Right lobe of liver (tissue), 6 donors: ENCODE data around the gene KLHL6. TPM values are rescaled to one million over a fixed set of nuclear protein-coding genes. Genes with fewer than 3 reads are reported as not detected.

ENCODE experiments used
- ATAC-seq, 4 donors: fragments of 200-7000 bp; cut with Tn5 transposase; one replicate each; pipeline ENCODE4 v1.9.1; 2020; ENCODE audit warnings: mild to moderate bottlenecking in 4 of 4, moderate library complexity in 4 of 4
- DNase-seq, 3 donors: peaks; one replicate each; pipeline ENCODE4 v3.0.0-alpha.2; 2020
- H3K27ac ChIP-seq, 3 donors: fragments of 200-600 bp; one replicate each; pipeline ENCODE4 v1.8.0; 2022
- H3K27me3 ChIP-seq, 2 donors: fragments of 200-600 bp; one replicate each; pipeline ENCODE4 v1.8.0; 2022
- H3K36me3 ChIP-seq, 4 donors: fragments of 200-600 bp; sonication (generic) in 1 of 4; one replicate each; pipeline versions ENCODE4 v1.5.1 to v1.8.0; 2017 to 2022; ENCODE audit warnings: control low read depth in 1 of 4
- H3K4me1 ChIP-seq, 4 donors: fragments of 200-600 bp; sonication (generic) in 1 of 4; one replicate each; pipeline versions ENCODE4 v1.5.1 to v1.8.0; 2017 to 2022; ENCODE audit warnings: control low read depth in 1 of 4
- H3K4me3 ChIP-seq, 3 donors: fragments of 200-600 bp; one replicate each; pipeline ENCODE4 v1.8.0; 2022
- H3K9me3 ChIP-seq, 4 donors: fragments of 200-600 bp; sonication (generic) in 1 of 4; one replicate each; pipeline versions ENCODE4 v1.5.1 to v1.8.0; 2017 to 2022; ENCODE audit warnings: control low read depth in 1 of 4
- POLR2A ChIP-seq: fragments of 450-650 bp; IDR thresholded peaks from one replicate; pipeline ENCODE4 v1.6.1; 2017; ENCODE audit warnings: antibody characterized with exemption, mild to moderate bottlenecking
- WGBS: methylation state at CpG from one replicate; pipeline ENCODE4 v1.1.6; 2018; ENCODE audit warnings: low coverage, low lambda C conversion rate; ENCODE audit not compliant: insufficient coverage; ENCODE audit errors: missing lambda C conversion rate; 5-methylcytosine and 5-hydroxymethylcytosine counted together
- intact Hi-C, 2 donors: fragments of 100-400 bp; cut with DNase I; formaldehyde crosslinking; loops; one replicate each; pipeline versions ENCODE4 v1.11.2 to v1.14.1; 2022
- total RNA-seq, 6 experiments: library from RNA; depleted of rRNA in 2 of 6; stranded (reverse); fragments of >200 nt in 2 of 6; fragmentation: NEBNext Ultra II Directional in 3 of 6; extraction: Animal tissue kit (Norgen Biotek cat#: 25700) in 3 of 6; gene quantifications; one replicate each; pipeline versions ENCODE4 v1.1.0 to v1.2.4, GENCODE V29; 2016 to 2023
- TF ChIP-seq, protein P1 (sequence below), 4 donors: fragments of 200-600 bp in 3 of 4; fragments of 450-650 bp in 1 of 4; IDR thresholded peaks; one replicate each; pipeline versions ENCODE4 v1.5.1 to v1.8.0; 2016 to 2022; ENCODE audit warnings: antibody characterized with exemption in 4 of 4, mild to moderate bottlenecking in 2 of 4
- donor health status: DM: no; HTN: yes; CAD: no.
- donor health status: DM: no; HTN: no; CAD: no.
- donor health status: DM: no; HTN: no; CAD: no.
- donor health status: DM: no; HTN: yes; CAD: no.
- donor health status: DM: no; HTN: yes; CAD: no.

The KLHL6 gene
- total RNA-seq, 6 experiments from 2014 or later: 0.59 to 2.7 (median 1.6) TPM

DNA sequence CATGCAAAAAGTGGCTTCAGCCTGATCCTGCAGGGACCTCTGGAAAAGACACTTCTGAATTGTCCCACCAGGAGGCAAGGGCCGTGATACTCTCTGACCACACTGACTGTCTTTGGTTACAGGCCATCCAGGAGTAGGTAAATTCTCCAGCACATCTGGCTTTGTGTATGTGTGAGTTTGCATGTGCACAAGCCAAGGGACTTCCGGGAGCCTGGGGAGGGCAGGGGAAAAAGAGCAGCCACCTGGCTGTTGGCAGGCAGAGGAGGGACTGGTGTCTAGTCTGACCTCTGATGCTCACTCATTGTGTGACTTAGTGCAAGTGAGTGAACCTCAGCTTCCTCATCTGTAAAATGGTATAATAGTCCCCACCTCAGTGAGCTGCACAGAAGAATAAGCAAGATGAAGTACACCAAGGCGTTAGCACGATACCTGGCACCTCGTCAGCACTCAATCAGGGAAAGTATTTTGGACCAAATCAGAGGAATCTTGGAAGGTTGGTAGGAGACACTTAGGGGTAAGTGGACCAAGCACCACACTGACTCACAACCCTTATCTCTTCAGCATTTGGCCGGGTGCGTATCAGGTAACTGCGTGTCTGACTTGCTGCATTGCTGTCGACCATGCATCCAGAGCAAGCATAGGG is 19.1 kb downstream of the KLHL6 start:
- no peak for ATAC-seq
- no peaks in the 10 kb centered on the region for H3K4me1 ChIP-seq

GRCh38 chr3:183534249-183534648 is 21.3 kb downstream of the KLHL6 start:
- intact Hi-C loops: no loop called here
- ATAC-seq (no peak), DNase-seq (no peak)
- H3K27me3 ChIP-seq: no peaks in the 10 kb centered on the region
- 93% methylated on average over 4 of the region's 4 CpGs for WGBS
- no peak overlapping the region for H3K4me3 ChIP-seq
- no peaks in the 10 kb centered on the region for H3K36me3 ChIP-seq
- TF ChIP-seq, protein P1, sequence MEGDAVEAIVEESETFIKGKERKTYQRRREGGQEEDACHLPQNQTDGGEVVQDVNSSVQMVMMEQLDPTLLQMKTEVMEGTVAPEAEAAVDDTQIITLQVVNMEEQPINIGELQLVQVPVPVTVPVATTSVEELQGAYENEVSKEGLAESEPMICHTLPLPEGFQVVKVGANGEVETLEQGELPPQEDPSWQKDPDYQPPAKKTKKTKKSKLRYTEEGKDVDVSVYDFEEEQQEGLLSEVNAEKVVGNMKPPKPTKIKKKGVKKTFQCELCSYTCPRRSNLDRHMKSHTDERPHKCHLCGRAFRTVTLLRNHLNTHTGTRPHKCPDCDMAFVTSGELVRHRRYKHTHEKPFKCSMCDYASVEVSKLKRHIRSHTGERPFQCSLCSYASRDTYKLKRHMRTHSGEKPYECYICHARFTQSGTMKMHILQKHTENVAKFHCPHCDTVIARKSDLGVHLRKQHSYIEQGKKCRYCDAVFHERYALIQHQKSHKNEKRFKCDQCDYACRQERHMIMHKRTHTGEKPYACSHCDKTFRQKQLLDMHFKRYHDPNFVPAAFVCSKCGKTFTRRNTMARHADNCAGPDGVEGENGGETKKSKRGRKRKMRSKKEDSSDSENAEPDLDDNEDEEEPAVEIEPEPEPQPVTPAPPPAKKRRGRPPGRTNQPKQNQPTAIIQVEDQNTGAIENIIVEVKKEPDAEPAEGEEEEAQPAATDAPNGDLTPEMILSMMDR (IDR thresholded peaks at IDR 0.05): no peak
- no peak for TF ChIP-seq POLR2A
- no peaks in the 10 kb centered on the region for H3K4me1 ChIP-seq
- H3K9me3 ChIP-seq: no peaks in the 10 kb centered on the region
- H3K27ac ChIP-seq: no peak overlapping the region

More for the DNA sequence above, 19.1 kb downstream of the KLHL6 start:
- DNase-seq: no peak
- intact Hi-C loops: no loop called here
- Histone ChIP-seq H3K36me3 (no peaks in the 10 kb centered on the region), H3K27ac (no peak overlapping the region), H3K27me3 (no peaks in the 10 kb centered on the region), H3K9me3 (no peaks in the 10 kb centered on the region), H3K4me3 (no peak overlapping the region)
- 95% methylated on average over 8 of the region's 9 CpGs for WGBS
- TF ChIP-seq, protein P1 (IDR thresholded peaks at IDR 0.05): no peak
- no peak for TF ChIP-seq POLR2A

GRCh38 chr3:183533412-183534132 is 21.9 kb downstream of the KLHL6 start:
- ATAC-seq (no peak), DNase-seq (no peak)
- intact Hi-C loops: no loop called here
- Histone ChIP-seq H3K27me3 (no peaks in the 10 kb centered on the region), H3K36me3 (no peaks in the 10 kb centered on the region), H3K4me3 (no peak overlapping the region), H3K9me3 (no peaks in the 10 kb centered on the region), H3K4me1 (no peaks in the 10 kb centered on the region), H3K27ac (no peak overlapping the region)
- no peak for TF ChIP-seq POLR2A
- TF ChIP-seq, protein P1 (IDR thresholded peaks at IDR 0.05): no peak
- WGBS: 66% methylated on average over 10 of the region's 10 CpGs

DNA sequence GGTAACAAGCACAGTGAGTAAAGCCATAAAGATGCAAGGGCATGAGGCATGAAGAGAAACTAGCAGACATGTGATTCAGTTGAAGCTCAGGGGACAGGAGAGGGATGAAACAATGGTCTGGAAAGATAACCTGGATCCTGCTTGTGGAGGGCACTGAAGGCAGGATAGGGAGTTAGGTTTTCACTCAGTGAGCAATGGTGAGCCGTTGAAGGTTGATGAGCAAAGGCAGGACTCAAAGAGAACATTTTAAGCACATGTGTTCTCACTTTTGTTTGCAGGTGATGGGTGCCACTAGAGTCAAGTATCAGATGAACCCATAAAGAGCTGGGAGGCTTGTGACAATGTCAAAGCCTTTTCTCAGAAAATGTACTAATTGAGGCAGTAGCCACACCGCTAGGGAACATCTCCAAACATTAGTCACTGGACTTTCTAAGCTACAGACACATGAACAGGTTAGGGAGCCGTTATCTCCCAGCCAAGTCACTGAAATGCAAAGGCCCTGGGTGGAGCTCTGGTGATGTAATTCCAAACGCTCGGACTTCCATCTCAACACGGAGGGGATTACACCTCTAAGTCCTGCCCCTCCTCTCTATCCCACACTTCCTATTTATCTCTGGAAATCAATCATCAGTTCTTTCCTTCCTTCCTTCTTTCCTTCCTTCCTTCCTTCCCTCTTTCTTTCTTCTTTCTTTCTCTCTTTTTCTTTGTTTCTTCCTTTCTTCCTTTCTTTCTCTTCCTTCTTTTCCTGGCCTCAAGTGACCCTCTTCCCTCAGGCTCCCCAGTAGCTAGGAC is 22.7 kb downstream of the KLHL6 start:
- ATAC-seq: no peak
- Histone ChIP-seq H3K4me1 (no peaks in the 10 kb centered on the region), H3K27me3 (no peaks in the 10 kb centered on the region), H3K36me3 (no peaks in the 10 kb centered on the region), H3K27ac (no peak overlapping the region), H3K9me3 (no peaks in the 10 kb centered on the region), H3K4me3 (no peak overlapping the region)
- TF ChIP-seq POLR2A: no peak
- TF ChIP-seq, protein P1 (IDR thresholded peaks at IDR 0.05): no peak
- WGBS: 39% methylated on average over 4 of the region's 6 CpGs
- DNase-seq: no peak
- intact Hi-C loops: no loop called here
